ENCODE data around the gene MACROD2.

DNA sequence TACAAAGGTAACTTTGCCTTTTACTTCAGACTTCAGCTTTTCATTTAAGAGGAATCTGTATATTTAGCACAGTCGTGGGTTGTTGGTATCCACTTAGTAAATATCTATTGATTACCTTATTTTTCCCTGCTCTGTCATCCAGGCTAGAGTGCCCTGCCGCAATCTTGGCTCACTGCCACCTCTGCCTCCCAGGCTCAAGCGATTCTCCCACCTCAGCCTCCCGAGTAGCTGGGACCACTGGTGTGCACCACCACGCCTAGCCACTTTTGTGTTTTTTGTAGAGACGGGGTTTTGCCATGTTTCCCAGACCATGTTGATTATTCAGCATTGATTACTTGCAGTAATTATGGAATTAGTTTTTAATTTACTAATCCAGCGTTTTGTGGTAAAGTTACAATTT, 41.3 kb downstream of the MACROD2 start:
- TF ChIP-seq, protein P1, sequence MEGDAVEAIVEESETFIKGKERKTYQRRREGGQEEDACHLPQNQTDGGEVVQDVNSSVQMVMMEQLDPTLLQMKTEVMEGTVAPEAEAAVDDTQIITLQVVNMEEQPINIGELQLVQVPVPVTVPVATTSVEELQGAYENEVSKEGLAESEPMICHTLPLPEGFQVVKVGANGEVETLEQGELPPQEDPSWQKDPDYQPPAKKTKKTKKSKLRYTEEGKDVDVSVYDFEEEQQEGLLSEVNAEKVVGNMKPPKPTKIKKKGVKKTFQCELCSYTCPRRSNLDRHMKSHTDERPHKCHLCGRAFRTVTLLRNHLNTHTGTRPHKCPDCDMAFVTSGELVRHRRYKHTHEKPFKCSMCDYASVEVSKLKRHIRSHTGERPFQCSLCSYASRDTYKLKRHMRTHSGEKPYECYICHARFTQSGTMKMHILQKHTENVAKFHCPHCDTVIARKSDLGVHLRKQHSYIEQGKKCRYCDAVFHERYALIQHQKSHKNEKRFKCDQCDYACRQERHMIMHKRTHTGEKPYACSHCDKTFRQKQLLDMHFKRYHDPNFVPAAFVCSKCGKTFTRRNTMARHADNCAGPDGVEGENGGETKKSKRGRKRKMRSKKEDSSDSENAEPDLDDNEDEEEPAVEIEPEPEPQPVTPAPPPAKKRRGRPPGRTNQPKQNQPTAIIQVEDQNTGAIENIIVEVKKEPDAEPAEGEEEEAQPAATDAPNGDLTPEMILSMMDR (IDR thresholded peaks at IDR 0.05): no peak
- TF ChIP-seq POLR2A (IDR thresholded peaks at IDR 0.05) (no peak), POLR2AphosphoS5 (IDR thresholded peaks at IDR 0.05) (no peak)
